Sciatic nerve (tissue), 2 donors: ENCODE data around the gene RPL12. TPM values are rescaled to one million over a fixed set of nuclear protein-coding genes. Genes with fewer than 3 reads are reported as not detected.
"Not testable (repeated sequence)": the region's sequence is repeated elsewhere in the genome, so short reads cannot be mapped to it uniquely, and the experiment has no call there.

Experiments used
- ATAC-seq: fragments of 200-7000 bp; cut with Tn5 transposase; one replicate; pipeline ENCODE4 v1.9.1; 2020; ENCODE audit warnings: mild to moderate bottlenecking, moderate library complexity
- DNase-seq: peaks from one replicate; pipeline ENCODE4 v3.0.0-alpha.2; 2020; ENCODE audit warnings: low spot score
- intact Hi-C: fragments of 100-400 bp; cut with DNase I; formaldehyde crosslinking; loops from one replicate; pipeline ENCODE4 v1.14.2; 2022
- total RNA-seq: library from RNA; stranded (reverse); fragmentation: NEBNext Ultra II Directional; extraction: Animal tissue kit (Norgen Biotek cat#: 25700); gene quantifications from one replicate; pipeline ENCODE4 v1.2.1, GENCODE V29; 2021
- donor health status: DM: no; HTN: no; CAD: no.
- donor health status: DM: no; HTN: no; CAD: no.

RPL12 gene
- total RNA-seq, 1 donor from 2014 or later = 894 TPM

- no peak for DNase-seq
- intact Hi-C loops = no loop called here
- ATAC-seq = no peak
These were observed 22.7 kb upstream of the RPL12 start for GRCh38 chr9:127473932-127474331.

GRCh38 chr9:127473501-127473900 is 22.3 kb upstream of the RPL12 start:
- no peak for DNase-seq
- intact Hi-C loops = no loop called here
- peak; percentile 42 for ATAC-seq

- intact Hi-C loops = no loop called here
- no peak for ATAC-seq
- no peak for DNase-seq
These were observed 19.5 kb upstream of the RPL12 start for GRCh38 chr9:127470662-127471061.

- ATAC-seq = no peak
- intact Hi-C loops = loop anchor here (5.0 kb wide), 1 partner anchor 1285 kb away; no protein-coding TSS in a partner anchor
- no peak for DNase-seq
These were observed 16.4 kb upstream of the RPL12 start for GRCh38 chr9:127467621-127468020.

GRCh38 chr9:127466407-127466917 is 15.3 kb upstream of the RPL12 start:
- not testable (repeated sequence) for ATAC-seq, DNase-seq
- intact Hi-C loops = loop anchor here (5.0 kb wide), 1 partner anchor 1286 kb away; no protein-coding TSS in a partner anchor

- ATAC-seq = peak; percentile 25
- no peak for DNase-seq
- intact Hi-C loops = no loop called here
These were observed 12.7 kb upstream of the RPL12 start for GRCh38 chr9:127463911-127464310.

- DNase-seq = no peak
- intact Hi-C loops = no loop called here
- no peak for ATAC-seq
These were observed 12.2 kb upstream of the RPL12 start for GRCh38 chr9:127463382-127463781.

- ATAC-seq = no peak
- DNase-seq = no peak
- intact Hi-C loops = no loop called here
These were observed 7.7 kb upstream of the RPL12 start for GRCh38 chr9:127458921-127459320.

GRCh38 chr9:127457191-127457878 is 6.1 kb upstream of the RPL12 start:
- intact Hi-C loops = no loop called here
- ATAC-seq = no peak

GRCh38 chr9:127455324-127455992 is 4.3 kb upstream of the RPL12 start:
- no peak for DNase-seq
- intact Hi-C loops = no loop called here
- no peak for ATAC-seq

More at GRCh38 chr9:127457191-127457878, 6.1 kb upstream of the RPL12 start:
- no peak for DNase-seq

- intact Hi-C loops = no loop called here
- DNase-seq (no peak), ATAC-seq (no peak)
These were observed 1.5 kb upstream of the RPL12 start for GRCh38 chr9:127452691-127453090.

- DNase-seq = peak; percentile 77
- peak; percentile 44 for ATAC-seq
- intact Hi-C loops = no loop called here
These were observed 851 bp upstream of the RPL12 start for GRCh38 chr9:127451858-127452656.

- no peak for ATAC-seq
- intact Hi-C loops = no loop called here
These were observed 327 bp upstream of the RPL12 start for GRCh38 chr9:127451608-127451857.

GRCh38 chr9:127450243-127450760 is 904 bp downstream of the RPL12 start:
- ATAC-seq (peak; percentile 4), DNase-seq (no peak)
- intact Hi-C loops = no loop called here

More at GRCh38 chr9:127451608-127451857, 327 bp upstream of the RPL12 start:
- no peak for DNase-seq

GRCh38 chr9:127449332-127449966 is 1.8 kb downstream of the RPL12 start:
- DNase-seq = no peak
- intact Hi-C loops = no loop called here
- ATAC-seq = no peak

- DNase-seq = no peak
- no peak for ATAC-seq
- intact Hi-C loops = no loop called here
These were observed 2.9 kb downstream of the RPL12 start for GRCh38 chr9:127448112-127448805.

GRCh38 chr9:127447416-127448111 is 3.6 kb downstream of the RPL12 start:
- no peak for ATAC-seq
- intact Hi-C loops = no loop called here

More at GRCh38 chr9:127447416-127448111, 3.6 kb downstream of the RPL12 start:
- no peak for DNase-seq
